COR-L47 (cell line): Measurements from ENCODE around the gene ZNF208.
"Not testable (repeated sequence)": the region's sequence is repeated elsewhere in the genome, so short reads cannot be mapped to it uniquely, and the experiment has no call there.

Source experiments
- DNase-seq: peaks from one replicate; lab custom pipeline; 2025; lab: John Stamatoyannopoulos, UW

The ZNF208 gene

DNA sequence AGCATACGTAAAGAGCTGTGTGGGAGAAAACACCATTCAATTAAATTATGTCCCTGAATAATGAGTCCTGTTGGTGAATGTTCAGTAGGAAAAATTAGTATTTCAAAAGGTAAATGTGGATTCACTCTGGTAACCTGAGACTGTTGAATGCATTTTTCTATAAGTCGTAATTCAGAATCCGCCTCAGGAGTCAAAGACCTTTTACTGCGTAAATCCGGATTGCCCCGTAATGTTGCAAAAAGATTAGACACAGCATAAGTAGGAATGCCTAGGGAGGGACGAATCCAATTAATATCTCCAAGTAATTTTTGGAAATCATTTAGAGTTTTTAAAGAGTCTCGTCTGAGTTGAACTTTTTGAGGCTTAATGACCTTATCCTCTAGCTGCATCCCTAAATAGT is 126.0 kb downstream of the ZNF208 start:
- DNase-seq, result not testable (repeated sequence)

DNA sequence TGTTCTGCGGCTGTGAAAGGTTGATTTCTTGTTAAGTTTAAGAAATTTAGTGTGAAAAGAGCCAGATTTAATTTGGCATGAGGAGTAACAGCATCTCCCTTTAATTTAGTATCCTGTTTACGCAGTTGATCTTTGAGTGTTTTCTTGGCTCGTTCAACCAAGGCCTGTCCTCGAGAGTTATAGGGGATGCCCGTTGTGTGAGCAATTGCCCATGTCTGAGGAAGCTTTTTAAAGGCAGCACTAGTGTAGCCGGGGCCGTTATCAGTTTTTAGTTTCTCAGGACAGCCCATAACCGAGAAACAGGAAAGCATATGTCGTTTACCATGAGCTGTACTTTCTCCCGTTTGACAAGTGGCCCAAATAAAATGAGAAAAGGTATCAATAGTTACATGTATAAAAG is 127.2 kb downstream of the ZNF208 start:
- no peak for DNase-seq
